ENCODE measurements around the gene NPB.

The NPB gene

DNA sequence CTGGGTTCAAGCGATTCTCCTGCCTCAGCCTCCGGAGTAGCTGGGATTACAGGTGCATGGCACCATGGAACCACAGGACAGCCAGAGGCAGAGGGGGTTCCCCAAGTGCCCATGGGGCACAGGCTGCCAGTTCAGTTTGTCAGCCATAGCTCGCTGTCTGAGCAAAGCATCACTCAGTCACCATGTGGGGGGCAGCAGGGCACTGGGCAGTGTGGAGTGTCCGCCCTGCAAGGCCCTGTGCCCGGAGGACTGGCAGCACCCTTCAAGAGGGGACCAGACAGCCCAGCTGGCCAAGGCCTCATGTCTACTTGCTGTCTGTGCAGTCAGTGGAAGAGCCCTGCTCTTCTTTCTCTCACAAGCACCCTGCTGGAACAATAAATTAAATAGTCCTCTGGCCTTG, 17.1 kb upstream of the NPB start:
- Histone ChIP-seq H4K20me1 (ENCODE audit: insufficient read depth, low read length) (no peaks in the 10 kb centered on the region), H2AFZ (ENCODE audit: low read length) (no peak overlapping the region), H3K4me1 (ENCODE audit: low read length) (peaks cover 6% of the 10 kb centered on the region), H3K9ac (ENCODE audit: low read length) (no peak overlapping the region), H3K27ac (ENCODE audit: low read length) (no peak overlapping the region), H3K79me2 (ENCODE audit: low read length) (peaks cover 43% of the 10 kb centered on the region), H3K36me3 (replicated peaks; ENCODE audit: insufficient read depth, low read length) (peaks cover 26% of the 10 kb centered on the region), H3F3A (ENCODE audit: insufficient read depth, low read length) (peaks cover 4% of the 10 kb centered on the region; the same call in 1 of the 2 replicates), H3K4me2 (ENCODE audit: low read depth, low read length) (no peak overlapping the region), H3K27me3 (replicated peaks; ENCODE audit: insufficient read depth, low read length) (no peaks in the 10 kb centered on the region), H3K4me3 (ENCODE audit: low read length) (no peak overlapping the region), H3K9me3 (replicated peaks; ENCODE audit: insufficient read depth, low read length) (no peaks in the 10 kb centered on the region), H3K9me2 (replicated peaks; ENCODE audit: insufficient read depth, low read length) (no peaks in the 10 kb centered on the region)
- no peak for DNase-seq
- TF ChIP-seq, protein P1, sequence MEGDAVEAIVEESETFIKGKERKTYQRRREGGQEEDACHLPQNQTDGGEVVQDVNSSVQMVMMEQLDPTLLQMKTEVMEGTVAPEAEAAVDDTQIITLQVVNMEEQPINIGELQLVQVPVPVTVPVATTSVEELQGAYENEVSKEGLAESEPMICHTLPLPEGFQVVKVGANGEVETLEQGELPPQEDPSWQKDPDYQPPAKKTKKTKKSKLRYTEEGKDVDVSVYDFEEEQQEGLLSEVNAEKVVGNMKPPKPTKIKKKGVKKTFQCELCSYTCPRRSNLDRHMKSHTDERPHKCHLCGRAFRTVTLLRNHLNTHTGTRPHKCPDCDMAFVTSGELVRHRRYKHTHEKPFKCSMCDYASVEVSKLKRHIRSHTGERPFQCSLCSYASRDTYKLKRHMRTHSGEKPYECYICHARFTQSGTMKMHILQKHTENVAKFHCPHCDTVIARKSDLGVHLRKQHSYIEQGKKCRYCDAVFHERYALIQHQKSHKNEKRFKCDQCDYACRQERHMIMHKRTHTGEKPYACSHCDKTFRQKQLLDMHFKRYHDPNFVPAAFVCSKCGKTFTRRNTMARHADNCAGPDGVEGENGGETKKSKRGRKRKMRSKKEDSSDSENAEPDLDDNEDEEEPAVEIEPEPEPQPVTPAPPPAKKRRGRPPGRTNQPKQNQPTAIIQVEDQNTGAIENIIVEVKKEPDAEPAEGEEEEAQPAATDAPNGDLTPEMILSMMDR (IDR thresholded peaks at IDR 0.05; ENCODE audit: low read length): no peak
- no peak for TF ChIP-seq EZH2 (optimal IDR thresholded peaks at IDR 0.05; ENCODE audit: low read depth, low read length)
- no peak for TF ChIP-seq EZH2phosphoT487 (IDR thresholded peaks at IDR 0.05; ENCODE audit: low read length)

DNA sequence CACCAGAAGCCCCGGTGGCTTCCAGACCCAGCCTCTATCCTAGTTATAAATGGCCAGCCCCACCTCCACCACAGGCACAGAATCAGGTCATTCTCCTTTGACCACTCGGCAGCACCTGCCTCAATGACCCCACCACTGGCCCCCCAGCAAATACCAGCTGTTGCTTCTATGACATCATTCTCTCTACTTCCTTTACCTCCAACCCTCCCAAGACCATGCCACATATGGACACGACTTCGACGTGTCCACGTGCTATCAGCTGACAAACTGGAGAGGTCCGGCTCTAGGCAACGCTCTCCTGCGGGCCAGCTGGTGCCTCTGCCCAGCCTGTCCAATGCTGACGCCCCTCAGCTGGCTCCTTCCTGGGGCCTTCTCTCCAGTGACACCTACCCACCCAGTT, 16.6 kb upstream of the NPB start:
- H2AFZ ChIP-seq (ENCODE audit: low read length): no peak overlapping the region
- H3K36me3 ChIP-seq (replicated peaks; ENCODE audit: insufficient read depth, low read length): peaks cover 26% of the 10 kb centered on the region
- H3K27me3 ChIP-seq (replicated peaks; ENCODE audit: insufficient read depth, low read length): no peaks in the 10 kb centered on the region
- H3F3A ChIP-seq (ENCODE audit: insufficient read depth, low read length): peaks cover 4% of the 10 kb centered on the region; the same call in 1 of the 2 replicates
- H3K27ac ChIP-seq (ENCODE audit: low read length): no peak overlapping the region
- TF ChIP-seq EZH2phosphoT487 (IDR thresholded peaks at IDR 0.05; ENCODE audit: low read length) (no peak), EZH2 (optimal IDR thresholded peaks at IDR 0.05; ENCODE audit: low read depth, low read length) (no peak)
- TF ChIP-seq, protein P1 (IDR thresholded peaks at IDR 0.05; ENCODE audit: low read length): no peak
- no peaks in the 10 kb centered on the region for H3K9me3 ChIP-seq (replicated peaks; ENCODE audit: insufficient read depth, low read length)
- H3K4me2 ChIP-seq (ENCODE audit: low read depth, low read length): no peak overlapping the region
- no peaks in the 10 kb centered on the region for H4K20me1 ChIP-seq (ENCODE audit: insufficient read depth, low read length)
- peaks cover 48% of the 10 kb centered on the region for H3K79me2 ChIP-seq (ENCODE audit: low read length)
- H3K4me1 ChIP-seq (ENCODE audit: low read length): peaks cover 10% of the 10 kb centered on the region
- DNase-seq: no peak
- H3K9me2 ChIP-seq (replicated peaks; ENCODE audit: insufficient read depth, low read length): no peaks in the 10 kb centered on the region
- no peak overlapping the region for H3K9ac ChIP-seq (ENCODE audit: low read length)
- H3K4me3 ChIP-seq (ENCODE audit: low read length): no peak overlapping the region

DNA sequence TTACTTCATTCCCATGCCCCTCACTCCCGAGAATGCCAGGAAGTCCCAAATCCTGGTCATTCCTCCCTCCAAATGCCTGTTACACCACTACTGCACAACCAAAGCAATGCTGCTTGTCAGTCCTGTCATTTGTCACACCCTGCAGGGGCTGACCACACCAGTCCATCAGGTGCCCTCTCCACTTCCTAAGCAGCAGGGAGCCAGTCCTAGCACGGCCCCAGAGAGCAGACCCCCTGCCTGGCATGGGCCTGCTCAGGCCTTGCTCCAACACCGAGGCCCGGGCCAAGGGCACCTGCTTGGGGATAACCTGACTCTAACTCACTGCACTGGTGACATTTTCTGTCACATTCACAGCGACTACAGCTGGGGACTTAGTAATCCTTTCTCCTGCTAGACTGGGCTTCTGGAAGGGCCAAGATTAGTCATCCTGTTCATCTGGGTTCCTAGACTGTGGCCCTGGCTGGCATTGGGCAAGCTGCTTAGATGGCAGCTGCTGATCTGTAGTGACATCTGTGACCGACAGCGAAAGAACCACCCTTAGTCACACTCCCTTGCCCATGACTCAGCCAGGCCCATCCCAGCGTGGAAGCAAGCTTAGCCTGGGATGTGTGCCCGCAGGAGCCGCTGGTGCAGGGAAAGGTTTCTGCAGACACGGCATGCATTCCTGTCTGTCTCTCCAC, 16.0 kb upstream of the NPB start:
- Histone ChIP-seq H3K4me2 (ENCODE audit: low read depth, low read length) (no peak overlapping the region), H3K27me3 (replicated peaks; ENCODE audit: insufficient read depth, low read length) (no peaks in the 10 kb centered on the region), H4K20me1 (ENCODE audit: insufficient read depth, low read length) (no peaks in the 10 kb centered on the region), H3K4me1 (ENCODE audit: low read length) (peaks cover 10% of the 10 kb centered on the region), H3K9ac (ENCODE audit: low read length) (no peak overlapping the region), H3F3A (ENCODE audit: insufficient read depth, low read length) (peaks cover 4% of the 10 kb centered on the region; the same call in 1 of the 2 replicates), H3K9me3 (replicated peaks; ENCODE audit: insufficient read depth, low read length) (no peaks in the 10 kb centered on the region), H3K79me2 (ENCODE audit: low read length) (peaks cover 53% of the 10 kb centered on the region), H3K36me3 (replicated peaks; ENCODE audit: insufficient read depth, low read length) (peaks cover 26% of the 10 kb centered on the region), H2AFZ (ENCODE audit: low read length) (no peak overlapping the region), H3K27ac (ENCODE audit: low read length) (no peak overlapping the region), H3K4me3 (ENCODE audit: low read length) (no peak overlapping the region), H3K9me2 (replicated peaks; ENCODE audit: insufficient read depth, low read length) (no peaks in the 10 kb centered on the region)
- no peak for DNase-seq
- TF ChIP-seq, protein P1 (IDR thresholded peaks at IDR 0.05; ENCODE audit: low read length): no peak
- no peak for TF ChIP-seq EZH2phosphoT487 (IDR thresholded peaks at IDR 0.05; ENCODE audit: low read length)
- no peak for TF ChIP-seq EZH2 (optimal IDR thresholded peaks at IDR 0.05; ENCODE audit: low read depth, low read length)
